Measurements from ENCODE around the gene C11orf68. TPM values are rescaled to one million over a fixed set of nuclear protein-coding genes. Genes with fewer than 3 reads are reported as not detected.

The C11orf68 gene
- total and polyA plus RNA-seq, 9 of the 15 experiments (the other 6 are each of a cell fraction or from before 2014, with no cell fraction given) = 3.6 to 35.9 (median 12.8) TPM

DNA sequence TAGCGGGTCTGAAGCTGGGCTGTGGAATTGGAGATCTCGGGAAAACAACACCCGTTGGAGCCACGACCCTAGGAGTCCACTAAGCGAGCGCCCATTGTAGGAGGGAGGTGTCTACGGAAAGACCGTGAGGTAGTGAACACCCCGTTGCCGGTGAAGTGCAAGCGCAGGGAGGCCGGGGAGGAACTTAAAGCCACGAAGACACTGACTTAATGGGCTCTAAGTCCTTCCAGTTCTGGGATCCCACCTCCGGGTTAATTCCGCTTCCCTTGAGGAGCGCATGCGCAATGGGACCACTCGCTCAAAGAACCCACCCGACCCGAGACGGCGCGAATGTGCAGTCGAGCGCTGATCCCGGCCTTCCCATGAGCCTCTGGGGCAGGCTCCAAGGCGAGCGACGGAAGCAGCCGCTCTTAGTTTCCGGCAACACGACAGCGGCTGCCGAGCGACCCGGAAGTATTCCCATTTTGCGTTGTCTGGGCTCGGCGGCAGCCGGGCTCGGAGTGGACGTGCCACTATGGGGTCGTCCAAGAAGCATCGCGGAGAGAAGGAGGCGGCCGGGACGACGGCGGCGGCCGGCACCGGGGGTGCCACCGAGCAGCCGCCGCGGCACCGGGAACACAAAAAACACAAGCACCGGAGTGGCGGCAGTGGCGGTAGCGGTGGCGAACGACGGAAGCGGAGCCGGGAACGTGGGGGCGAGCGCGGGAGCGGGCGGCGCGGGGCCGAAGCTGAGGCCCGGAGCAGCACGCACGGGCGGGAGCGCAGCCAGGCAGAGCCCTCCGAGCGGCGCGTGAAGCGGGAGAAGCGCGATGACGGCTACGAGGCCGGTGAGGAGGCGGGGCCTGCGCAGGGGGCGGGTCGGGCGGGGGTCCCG is 42.6 kb upstream of the C11orf68 start, which contains the start of gene SART1 (continued):
- TF ChIP-seq PURB (CRISPR knock-in tag; IDR thresholded peaks at IDR 0.05; ENCODE audit: low read depth) = no peak
- TF ChIP-seq ZNF445 (CRISPR knock-in tag; IDR thresholded peaks at IDR 0.05; ENCODE audit: low read depth) = no peak
- TF ChIP-seq, protein P1, sequence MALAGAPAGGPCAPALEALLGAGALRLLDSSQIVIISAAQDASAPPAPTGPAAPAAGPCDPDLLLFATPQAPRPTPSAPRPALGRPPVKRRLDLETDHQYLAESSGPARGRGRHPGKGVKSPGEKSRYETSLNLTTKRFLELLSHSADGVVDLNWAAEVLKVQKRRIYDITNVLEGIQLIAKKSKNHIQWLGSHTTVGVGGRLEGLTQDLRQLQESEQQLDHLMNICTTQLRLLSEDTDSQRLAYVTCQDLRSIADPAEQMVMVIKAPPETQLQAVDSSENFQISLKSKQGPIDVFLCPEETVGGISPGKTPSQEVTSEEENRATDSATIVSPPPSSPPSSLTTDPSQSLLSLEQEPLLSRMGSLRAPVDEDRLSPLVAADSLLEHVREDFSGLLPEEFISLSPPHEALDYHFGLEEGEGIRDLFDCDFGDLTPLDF (CRISPR knock-in tag; IDR thresholded peaks at IDR 0.05) = peak; percentile 79; the same call in 1 of the 2 replicates
- TF ChIP-seq ZNF140 (CRISPR knock-in tag; IDR thresholded peaks at IDR 0.05) = peak; percentile 64; the same call in 1 of the 2 replicates
- peak; percentile 96 for TF ChIP-seq TAF1 (IDR thresholded peaks at IDR 0.05; ENCODE audit: control insufficient read depth, extremely low read depth, insufficient read depth, low read length, severe bottlenecking)
- peak; percentile 91 for TF ChIP-seq ELF2 (CRISPR knock-in tag; IDR thresholded peaks at IDR 0.05)
- TF ChIP-seq POLR2B (IDR thresholded peaks at IDR 0.05; ENCODE audit: low read depth, partially characterized antibody) = peak; percentile 95
- TF ChIP-seq MCM3 (IDR thresholded peaks at IDR 0.05) = no peak
- TF ChIP-seq, protein P2, sequence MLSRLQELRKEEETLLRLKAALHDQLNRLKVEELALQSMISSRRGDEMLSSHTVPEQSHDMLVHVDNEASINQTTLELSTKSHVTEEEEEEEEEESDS (CRISPR knock-in tag; IDR thresholded peaks at IDR 0.05) = no peak
- TF ChIP-seq ZNF24 (IDR thresholded peaks at IDR 0.05) = peak; percentile 44; the same call in 1 of the 2 replicates
- TF ChIP-seq HDAC8 (tag; IDR thresholded peaks at IDR 0.05) = 0 out of 2 replicates have a peak, but pooled peaks have one; percentile 28
- TF ChIP-seq, protein P3, sequence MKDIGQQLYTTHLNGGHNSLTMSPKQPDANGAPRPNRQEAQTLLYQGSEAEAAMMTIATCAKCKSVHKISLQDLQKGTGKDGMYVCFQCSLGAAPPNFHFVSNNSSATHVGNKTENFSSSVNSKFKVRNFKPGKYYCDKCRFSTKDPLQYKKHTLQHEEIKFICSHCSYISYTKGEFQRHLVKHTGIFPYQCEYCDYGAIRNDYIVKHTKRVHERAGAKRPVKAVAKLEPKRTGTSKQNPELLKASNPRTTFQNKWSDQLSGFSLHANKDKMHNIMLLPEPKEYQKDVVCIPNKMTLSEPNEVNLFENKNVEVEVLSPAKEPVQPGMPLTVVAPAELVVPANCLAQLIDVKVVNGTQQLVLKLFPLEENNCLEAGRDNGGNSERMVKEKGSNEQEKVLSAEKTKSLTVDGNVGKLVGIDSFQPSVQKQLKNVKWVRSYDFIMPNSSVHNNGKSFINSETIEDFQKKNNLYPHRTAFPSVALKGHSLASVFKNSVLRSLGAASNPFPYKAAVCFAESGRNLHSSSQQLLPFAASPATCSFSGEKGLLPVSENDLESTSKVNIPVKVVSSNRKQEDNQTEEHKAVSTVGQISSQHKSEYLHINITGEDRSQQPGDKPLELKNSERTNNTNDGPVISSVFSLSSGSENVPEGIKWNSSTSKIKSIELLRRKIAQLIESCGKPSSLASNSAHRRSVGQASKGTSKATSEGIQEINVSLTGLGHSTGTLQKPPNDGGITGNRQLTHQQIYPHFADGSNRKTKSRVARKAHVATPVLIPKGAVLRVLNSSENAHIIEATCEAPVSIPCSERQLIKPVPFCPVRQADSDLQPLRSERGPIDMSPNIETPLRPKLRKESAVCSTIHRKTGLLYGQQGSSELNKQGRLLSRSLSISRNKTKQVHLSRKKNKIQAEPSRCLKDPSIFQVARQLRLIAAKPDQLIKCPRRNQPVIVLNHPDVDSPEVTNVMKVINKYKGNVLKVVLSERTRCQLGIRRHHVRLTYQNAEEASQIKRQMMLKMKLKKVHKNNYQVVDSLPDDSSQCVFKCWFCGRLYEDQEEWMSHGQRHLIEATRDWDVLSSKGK (CRISPR knock-in tag; IDR thresholded peaks at IDR 0.05) = no peak
- TF ChIP-seq, protein P4, sequence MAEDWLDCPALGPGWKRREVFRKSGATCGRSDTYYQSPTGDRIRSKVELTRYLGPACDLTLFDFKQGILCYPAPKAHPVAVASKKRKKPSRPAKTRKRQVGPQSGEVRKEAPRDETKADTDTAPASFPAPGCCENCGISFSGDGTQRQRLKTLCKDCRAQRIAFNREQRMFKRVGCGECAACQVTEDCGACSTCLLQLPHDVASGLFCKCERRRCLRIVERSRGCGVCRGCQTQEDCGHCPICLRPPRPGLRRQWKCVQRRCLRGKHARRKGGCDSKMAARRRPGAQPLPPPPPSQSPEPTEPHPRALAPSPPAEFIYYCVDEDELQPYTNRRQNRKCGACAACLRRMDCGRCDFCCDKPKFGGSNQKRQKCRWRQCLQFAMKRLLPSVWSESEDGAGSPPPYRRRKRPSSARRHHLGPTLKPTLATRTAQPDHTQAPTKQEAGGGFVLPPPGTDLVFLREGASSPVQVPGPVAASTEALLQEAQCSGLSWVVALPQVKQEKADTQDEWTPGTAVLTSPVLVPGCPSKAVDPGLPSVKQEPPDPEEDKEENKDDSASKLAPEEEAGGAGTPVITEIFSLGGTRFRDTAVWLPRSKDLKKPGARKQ (CRISPR knock-in tag; IDR thresholded peaks at IDR 0.05) = no peak
